ENCODE data around the gene TMEM252. TPM values are rescaled to one million over a fixed set of nuclear protein-coding genes. Genes with fewer than 3 reads are reported as not detected.

Gene TMEM252
- total RNA-seq, 1 donor from 2014 or later, result not detected

- no peak overlapping the region for H3K4me2 ChIP-seq (ENCODE audit: low read length)
- H3K4me3 Mint-ChIP-seq (ENCODE audit: unreplicated experiment), result no peak overlapping the region
Observed at GRCh38 chr9:68547417-68547816, 6.7 kb upstream of the TMEM252 start.

GRCh38 chr9:68546596-68547390, 6.1 kb upstream of the TMEM252 start:
- no peaks in the 10 kb centered on the region for H3K36me3 ChIP-seq (ENCODE audit: insufficient read depth, low read length)
- Mint-ChIP-seq H3K36me3 (ENCODE audit: low read depth, unreplicated experiment) (no peaks in the 10 kb centered on the region), H3K4me1 (ENCODE audit: low read depth, unreplicated experiment) (peaks cover under 1% of the 10 kb centered on the region), H3K4me3 (ENCODE audit: unreplicated experiment) (no peak overlapping the region), H3K27me3 (ENCODE audit: low read depth, unreplicated experiment) (peaks cover 18% of the 10 kb centered on the region), H3K27ac (ENCODE audit: unreplicated experiment) (no peak overlapping the region), H3K9me3 (ENCODE audit: unreplicated experiment) (no peaks in the 10 kb centered on the region)
- H3K4me2 ChIP-seq (ENCODE audit: low read length), result no peak overlapping the region
- FAIRE-seq (no peak), DNase-seq (ENCODE audit: low read depth) (no peak)
- no peaks in the 10 kb centered on the region for H3K79me2 ChIP-seq (ENCODE audit: insufficient read depth, low read length)
- H4K20me1 ChIP-seq (ENCODE audit: insufficient read depth, low read length), result no peaks in the 10 kb centered on the region
- no peak overlapping the region for H3K9ac ChIP-seq (ENCODE audit: low read length)
- no peaks in the 10 kb centered on the region for H3K4me1 ChIP-seq (ENCODE audit: insufficient read depth, low read length)
- H2AFZ ChIP-seq (ENCODE audit: low read depth, low read length), result no peak overlapping the region
- H3K27me3 ChIP-seq (ENCODE audit: insufficient read depth, low read length), result no peaks in the 10 kb centered on the region
- TF ChIP-seq CTCF (IDR thresholded peaks at IDR 0.05; ENCODE audit: insufficient read depth, low read depth, low read length) (no peak), EZH2 (IDR thresholded peaks at IDR 0.05; ENCODE audit: insufficient read depth, low read length) (no peak)
- H3K9me3 ChIP-seq (ENCODE audit: insufficient read depth, low read depth, low read length), result peaks cover 3% of the 10 kb centered on the region
- H3K4me3 ChIP-seq (ENCODE audit: insufficient read depth, low read depth, low read length), result no peak overlapping the region
- H3K27ac ChIP-seq (ENCODE audit: low read depth, low read length), result no peak overlapping the region

More at GRCh38 chr9:68547417-68547816, 6.7 kb upstream of the TMEM252 start:
- Mint-ChIP-seq H3K9me3 (ENCODE audit: unreplicated experiment) (no peaks in the 10 kb centered on the region), H3K27me3 (ENCODE audit: low read depth, unreplicated experiment) (peaks cover 12% of the 10 kb centered on the region), H3K27ac (ENCODE audit: unreplicated experiment) (no peak overlapping the region), H3K36me3 (ENCODE audit: low read depth, unreplicated experiment) (no peaks in the 10 kb centered on the region), H3K4me1 (ENCODE audit: low read depth, unreplicated experiment) (peaks cover 3% of the 10 kb centered on the region)
- Histone ChIP-seq H3K9ac (ENCODE audit: low read length) (no peak overlapping the region), H3K79me2 (ENCODE audit: insufficient read depth, low read length) (no peaks in the 10 kb centered on the region), H4K20me1 (ENCODE audit: insufficient read depth, low read length) (no peaks in the 10 kb centered on the region), H3K27ac (ENCODE audit: low read depth, low read length) (no peak overlapping the region), H3K9me3 (ENCODE audit: insufficient read depth, low read depth, low read length) (peaks cover 3% of the 10 kb centered on the region), H3K4me3 (ENCODE audit: insufficient read depth, low read depth, low read length) (no peak overlapping the region), H3K4me1 (ENCODE audit: insufficient read depth, low read length) (no peaks in the 10 kb centered on the region), H3K36me3 (ENCODE audit: insufficient read depth, low read length) (no peaks in the 10 kb centered on the region), H2AFZ (ENCODE audit: low read depth, low read length) (no peak overlapping the region), H3K27me3 (ENCODE audit: insufficient read depth, low read length) (no peaks in the 10 kb centered on the region)
- DNase-seq (ENCODE audit: low read depth), result no peak
- FAIRE-seq, result no peak
- no peak for TF ChIP-seq CTCF (IDR thresholded peaks at IDR 0.05; ENCODE audit: insufficient read depth, low read depth, low read length)
- no peak for TF ChIP-seq EZH2 (IDR thresholded peaks at IDR 0.05; ENCODE audit: insufficient read depth, low read length)

All from astrocyte (in vitro differentiated cells and primary cell).